ENCODE results near the gene GNAI3.

GRCh38 chr1:109630081-109630897 lies 81.9 kb downstream of the GNAI3 start:
- TF ChIP-seq SIN3A (conservative IDR thresholded peaks at IDR 0.05 in 1 of 2, IDR thresholded peaks at IDR 0.05 in 1 of 2; ENCODE audit: low read depth in 1 of 2, low read length in 2 of 2) (no peak), POLR2A (IDR thresholded peaks at IDR 0.05; ENCODE audit: control extremely low read depth in 1 of 2, low read depth in 2 of 2, low read length in 2 of 2) (no peak), RFX5 (IDR thresholded peaks at IDR 0.05; ENCODE audit: borderline replicate concordance, low read depth, low read length) (no peak), MAX (IDR thresholded peaks at IDR 0.05) (no peak), CTCF (IDR thresholded peaks at IDR 0.05; ENCODE audit: control extremely low read depth in 1 of 3, insufficient read depth in 1 of 3, low read depth in 1 of 3, low read length in 3 of 3) (no peak), JUN (IDR thresholded peaks at IDR 0.05; ENCODE audit: low read depth, low read length) (no peak)

All from H1 (cell line).